H9 (cell line): ENCODE data around the gene GANAB. TPM values are rescaled to one million over a fixed set of nuclear protein-coding genes. Genes with fewer than 3 reads are reported as not detected.

Source experiments
- DNase-seq: peaks from one replicate; pipeline ENCODE4 v3.0.0-alpha.2; 2017
- H2AFZ ChIP-seq: one replicate; pipeline ENCODE4 v1.6.1; 2013; ENCODE audit warnings: mild to moderate bottlenecking, low read length, control low read depth, moderate library complexity
- H2AK5ac ChIP-seq: 2 replicates; pipeline ENCODE4 v1.6.1; 2013; ENCODE audit warnings: low read length, control low read depth, mixed read lengths; ENCODE audit not compliant: insufficient read length
- H2BK120ac ChIP-seq: one replicate; pipeline ENCODE4 v1.6.1; 2013; ENCODE audit warnings: low read depth, mild to moderate bottlenecking, low read length, control low read depth, inconsistent platforms; ENCODE audit not compliant: poor library complexity, severe bottlenecking
- H2BK12ac ChIP-seq: 2 replicates; pipeline ENCODE4 v1.6.1; 2013; ENCODE audit warnings: low read length, control low read depth, mixed read lengths, low read depth; ENCODE audit not compliant: insufficient read length
- H2BK15ac ChIP-seq: 2 replicates; pipeline ENCODE4 v1.6.1; 2013; ENCODE audit warnings: low read depth, low read length, control low read depth
- H2BK20ac ChIP-seq: one replicate; pipeline ENCODE4 v1.6.1; 2013; ENCODE audit warnings: low read depth, mild to moderate bottlenecking, low read length, control low read depth, inconsistent platforms; ENCODE audit not compliant: poor library complexity, severe bottlenecking
- H2BK5ac ChIP-seq: 2 replicates; pipeline ENCODE4 v1.6.1; 2013; ENCODE audit warnings: low read length, control low read depth, mixed read lengths; ENCODE audit not compliant: insufficient read length
- H3K14ac ChIP-seq: 2 replicates; pipeline ENCODE4 v1.6.1; 2013; ENCODE audit warnings: low read length, control low read depth; ENCODE audit not compliant: insufficient read depth
- H3K18ac ChIP-seq: 2 replicates; pipeline ENCODE4 v1.6.1; 2013; ENCODE audit warnings: low read depth, mild to moderate bottlenecking, mixed read lengths, low read length, control low read depth; ENCODE audit not compliant: insufficient read length
- H3K23ac ChIP-seq: 2 replicates; pipeline ENCODE4 v1.6.1; 2013; ENCODE audit warnings: low read length, control low read depth, mixed read lengths, low read depth; ENCODE audit not compliant: insufficient read length
- H3K23me2 ChIP-seq: 2 replicates; pipeline ENCODE4 v1.6.1; 2013; ENCODE audit warnings: low read depth, mild to moderate bottlenecking, mixed read lengths, low read length, control low read depth; ENCODE audit not compliant: insufficient read length, poor library complexity, severe bottlenecking
- H3K27ac ChIP-seq: 2 replicates; pipeline ENCODE4 v1.5.1; 2013; ENCODE audit warnings: low read length, control low read depth, mixed read lengths, low read depth; ENCODE audit not compliant: insufficient read length
- H3K27me3 ChIP-seq: 2 replicates; pipeline ENCODE4 v1.6.1; 2013; ENCODE audit warnings: low read length, control low read depth, inconsistent platforms; ENCODE audit not compliant: insufficient read depth
- H3K4ac ChIP-seq: 2 replicates; pipeline ENCODE4 v1.6.1; 2013; ENCODE audit warnings: low read depth, mild to moderate bottlenecking, control low read depth, inconsistent platforms, low read length, moderate library complexity
- H3K4me1 ChIP-seq: 2 replicates; pipeline ENCODE4 v1.6.1; 2013; ENCODE audit warnings: low read length, control low read depth, inconsistent platforms; ENCODE audit not compliant: insufficient read depth
- H3K4me2 ChIP-seq: 2 replicates; pipeline ENCODE4 v1.6.1; 2013; ENCODE audit warnings: low read length, control low read depth, mixed read lengths; ENCODE audit not compliant: insufficient read length, insufficient read depth
- H3K56ac ChIP-seq: 2 replicates; pipeline ENCODE4 v1.6.1; 2013; ENCODE audit warnings: low read depth, mild to moderate bottlenecking, mixed read lengths, low read length, control low read depth; ENCODE audit not compliant: insufficient read length
- H3K79me1 ChIP-seq: 2 replicates; pipeline ENCODE4 v1.6.1; 2013; ENCODE audit warnings: low read depth, mild to moderate bottlenecking, moderate library complexity, low read length, control low read depth, inconsistent platforms; ENCODE audit not compliant: insufficient read depth, poor library complexity, severe bottlenecking
- H3K79me2 ChIP-seq: 2 replicates; pipeline ENCODE4 v1.6.1; 2013; ENCODE audit warnings: low read length, control low read depth, inconsistent platforms; ENCODE audit not compliant: insufficient read depth
- H3K9ac ChIP-seq: 2 replicates; pipeline ENCODE4 v1.6.1; 2013; ENCODE audit warnings: low read length, control low read depth, mixed read lengths; ENCODE audit not compliant: insufficient read length; ENCODE audit errors: extremely low read depth
- H3K9me3 ChIP-seq: one replicate; pipeline ENCODE4 v1.6.1; 2013; ENCODE audit warnings: low read depth, low read length, inconsistent platforms; ENCODE audit not compliant: control insufficient read depth
- H3T11ph ChIP-seq: one replicate; pipeline ENCODE4 v1.6.1; 2013; ENCODE audit warnings: mild to moderate bottlenecking, low read length, control low read depth, inconsistent platforms
- H4K20me1 ChIP-seq: one replicate; pipeline ENCODE4 v1.6.1; 2013; ENCODE audit not compliant: control insufficient read depth, insufficient read length, insufficient read depth
- H4K5ac ChIP-seq: 2 replicates; pipeline ENCODE4 v1.6.1; 2013; ENCODE audit warnings: low read depth, mild to moderate bottlenecking, mixed read lengths, low read length, control low read depth; ENCODE audit not compliant: insufficient read length
- H4K8ac ChIP-seq: replicated peaks from 2 replicates; pipeline ENCODE4 v1.6.1; 2013; ENCODE audit warnings: low read length, control low read depth, mixed read lengths, low read depth; ENCODE audit not compliant: insufficient read length
- H4K91ac ChIP-seq: 2 replicates; pipeline ENCODE4 v1.6.1; 2013; ENCODE audit warnings: low read depth, mild to moderate bottlenecking, moderate library complexity, mixed read lengths, low read length, control low read depth; ENCODE audit not compliant: insufficient read length
- H3K27ac Mint-ChIP-seq, 3 experiments: 2 replicates in 2 of 3; 3 replicates in 1 of 3; pipeline ENCODE4 v1.8.0; 2020 to 2021; ENCODE audit warnings: mixed read lengths in 3 of 3, mild to moderate bottlenecking in 1 of 3, moderate library complexity in 1 of 3
- H3K27me3 Mint-ChIP-seq: 2 replicates; pipeline ENCODE4 v1.8.0; 2021; ENCODE audit warnings: low read depth, mild to moderate bottlenecking, moderate library complexity, mixed read lengths
- H3K36me3 Mint-ChIP-seq, 3 experiments: 2 replicates in 2 of 3; 3 replicates in 1 of 3; pipeline ENCODE4 v1.8.0; 2020 to 2021; ENCODE audit warnings: low read depth in 3 of 3, mixed read lengths in 3 of 3; ENCODE audit not compliant: insufficient read depth in 1 of 3
- H3K4me1 Mint-ChIP-seq, 2 experiments: 2 replicates each; pipeline ENCODE4 v1.8.0; 2020; ENCODE audit warnings: mixed read lengths in 2 of 2
- H3K4me3 Mint-ChIP-seq, 2 experiments: 2 replicates in 1 of 2; 3 replicates in 1 of 2; pipeline ENCODE4 v1.8.0; 2020 to 2021; ENCODE audit warnings: mild to moderate bottlenecking in 2 of 2, mixed read lengths in 2 of 2, moderate library complexity in 1 of 2
- H3K9me3 Mint-ChIP-seq, 2 experiments: 2 replicates in 1 of 2; 3 replicates in 1 of 2; pipeline ENCODE4 v1.8.0; 2020; ENCODE audit warnings: mild to moderate bottlenecking in 2 of 2, mixed read lengths in 2 of 2, moderate library complexity in 1 of 2
- CTCF ChIP-seq: fragments of 200-600 bp; sonication (generic); conservative IDR thresholded peaks from 3 replicates; pipeline ENCODE4 v1.8.0; 2021; ENCODE audit warnings: antibody characterized with exemption, mild to moderate bottlenecking
- WGBS: extraction: QIAGEN DNeasy Blood & Tissue Kit; methylation state at CpG from one replicate; pipeline ENCODE4 v1.1.7; 2013; ENCODE audit warnings: missing lambda C conversion rate, low lambda C conversion rate, mixed read lengths; ENCODE audit not compliant: insufficient read length; ENCODE audit errors: extremely low coverage; 5-methylcytosine and 5-hydroxymethylcytosine counted together
- total RNA-seq: library from RNA; stranded (reverse); gene quantifications from 2 replicates; pipeline ENCODE4 v1.2.1, GENCODE V29; 2021

The GANAB gene
- total RNA-seq, 1 experiment from 2014 or later = 387 TPM

GRCh38 chr11:62575156-62575555 lies 71.3 kb downstream of the GANAB start:
- H3K9me3 ChIP-seq = no peaks in the 10 kb centered on the region
- H2BK12ac ChIP-seq = no peak overlapping the region
- H3K23me2 ChIP-seq = peaks cover 13% of the 10 kb centered on the region
- WGBS = no CpG with 5 or more reads among the region's 17 CpGs
- Mint-ChIP-seq H3K27ac (peak overlapping the region in 1 of 3 experiments; percentile 88; a peak in 1 of 7 replicates), H3K4me3 (peak overlapping the region; percentile 99 to 100), H3K27me3 (no peaks in the 10 kb centered on the region), H3K4me1 (peaks cover 34 to 38% of the 10 kb centered on the region in 2 experiments), H3K9me3 (no peaks in the 10 kb centered on the region), H3K36me3 (peaks cover 37 to 68% (median 61%) of the 10 kb centered on the region in 3 experiments)
- no peak overlapping the region for H3K23ac ChIP-seq
- H2AFZ ChIP-seq = no peak overlapping the region
- H2AK5ac ChIP-seq = no peak overlapping the region
- H4K20me1 ChIP-seq = no peaks in the 10 kb centered on the region
- no peak overlapping the region for H3T11ph ChIP-seq
- peaks cover 12% of the 10 kb centered on the region; the same call in 1 of the 2 replicates for H3K79me2 ChIP-seq
- no peak overlapping the region for H3K18ac ChIP-seq
- H4K8ac ChIP-seq = no peak overlapping the region
- H2BK5ac ChIP-seq = no peak overlapping the region
- H3K9ac ChIP-seq = peak overlapping the region; percentile 91
- DNase-seq = no peak
- H3K27me3 ChIP-seq = no peaks in the 10 kb centered on the region
- H3K4me1 ChIP-seq = no peaks in the 10 kb centered on the region
- H2BK15ac ChIP-seq = no peak overlapping the region
- no peak overlapping the region for H4K5ac ChIP-seq
- no peak overlapping the region for H3K27ac ChIP-seq
- H2BK120ac ChIP-seq = no peak overlapping the region
- no peak overlapping the region; the same call in 1 of the 2 replicates for H3K14ac ChIP-seq
- H2BK20ac ChIP-seq = no peak overlapping the region
- H3K79me1 ChIP-seq = peaks cover 8% of the 10 kb centered on the region
- no peak for TF ChIP-seq CTCF
- H3K56ac ChIP-seq = no peak overlapping the region
- H4K91ac ChIP-seq = no peak overlapping the region
- no peak overlapping the region for H3K4ac ChIP-seq
- H3K4me2 ChIP-seq = peak overlapping the region; percentile 98

Other genes starting within 250 kb of the GANAB start
- not detected in 2 replicates for gene SCGB1A1, start 227.6 kb downstream of the GANAB start, total RNA-seq
- 13.9 and 15.2 TPM in 2 replicates for gene AHNAK, start 99.8 kb downstream of the GANAB start, total RNA-seq
- 1,790 and 1,800 TPM in 2 replicates for gene EEF1G, start 72.7 kb downstream of the GANAB start, total RNA-seq
- gene TUT1, start 55.1 kb downstream of the GANAB start, total RNA-seq = 20.7 and 24.9 TPM in 2 replicates
- 143 and 149 TPM in 2 replicates for gene MTA2, start 44.7 kb downstream of the GANAB start, total RNA-seq
- 35.3 and 40.6 TPM in 2 replicates for gene EML3, start 33.8 kb downstream of the GANAB start, total RNA-seq
- gene ROM1, start 33.4 kb downstream of the GANAB start, total RNA-seq = 0.79 and 1.0 TPM in 2 replicates
- gene B3GAT3, start 24.6 kb downstream of the GANAB start, total RNA-seq = 30.6 and 30.8 TPM in 2 replicates
- gene INTS5, start 6.7 kb upstream of the GANAB start, total RNA-seq = 40.0 and 41.6 TPM in 2 replicates
- gene C11orf98, start 18.6 kb upstream of the GANAB start, total RNA-seq = 139 and 150 TPM in 2 replicates
- 49.2 and 51.5 TPM in 2 replicates for gene CSKMT, start 18.7 kb upstream of the GANAB start, total RNA-seq
- gene UQCC3, start 25.1 kb upstream of the GANAB start, total RNA-seq = 11.1 and 12.3 TPM in 2 replicates
- gene LBHD1, start 25.7 kb upstream of the GANAB start, total RNA-seq = 9.1 and 10.4 TPM in 2 replicates
- gene UBXN1, start 32.5 kb upstream of the GANAB start, total RNA-seq = 110 and 118 TPM in 2 replicates
- gene LRRN4CL, start 42.9 kb upstream of the GANAB start, total RNA-seq = 0.59 and 0.79 TPM in 2 replicates
- 68.4 and 77.4 TPM in 2 replicates for gene BSCL2, start 60.8 kb upstream of the GANAB start, total RNA-seq
- 3.2 and 3.4 TPM in 2 replicates for gene GNG3, start 61.1 kb upstream of the GANAB start, total RNA-seq
- gene HNRNPUL2, start 80.8 kb upstream of the GANAB start, total RNA-seq = 40.6 and 43.5 TPM in 2 replicates
- gene TTC9C, start 81.9 kb upstream of the GANAB start, total RNA-seq = 31.6 and 33.4 TPM in 2 replicates
- gene ZBTB3, start 107.5 kb upstream of the GANAB start, total RNA-seq = 39.7 and 43.4 TPM in 2 replicates
- gene POLR2G, start 115.0 kb upstream of the GANAB start, total RNA-seq = 126 and 129 TPM in 2 replicates
- gene TAF6L, start 124.8 kb upstream of the GANAB start, total RNA-seq = 37.7 and 44.2 TPM in 2 replicates
- 25.0 and 25.5 TPM in 2 replicates for gene TMEM179B, start 140.8 kb upstream of the GANAB start, total RNA-seq
- gene TMEM223, start 145.4 kb upstream of the GANAB start, total RNA-seq = 21.7 and 22.2 TPM in 2 replicates
- gene NXF1, start 158.8 kb upstream of the GANAB start, total RNA-seq = 65.5 and 69.0 TPM in 2 replicates
- gene STX5, start 185.4 kb upstream of the GANAB start, total RNA-seq = 33.5 and 34.7 TPM in 2 replicates
- 0.53 and 1.2 TPM in 2 replicates for gene TEX54, start 186.2 kb upstream of the GANAB start, total RNA-seq
- gene WDR74, start 193.0 kb upstream of the GANAB start, total RNA-seq = 121 and 124 TPM in 2 replicates
- gene SLC3A2, start 234.3 kb upstream of the GANAB start, total RNA-seq = 289 and 290 TPM in 2 replicates